H9 (cell line): ENCODE measurements around the gene RBM38. TPM values are rescaled to one million over a fixed set of nuclear protein-coding genes. Genes with fewer than 3 reads are reported as not detected.
A peak's percentile ranks its signal among the peaks of the same experiment; 100 is the strongest.

Source experiments
- DNase-seq: peaks from one replicate; pipeline ENCODE4 v3.0.0-alpha.2; 2017
- H2AFZ ChIP-seq: one replicate; pipeline ENCODE4 v1.6.1; 2013; ENCODE audit warnings: mild to moderate bottlenecking, low read length, control low read depth, moderate library complexity
- H2AK5ac ChIP-seq: 2 replicates; pipeline ENCODE4 v1.6.1; 2013; ENCODE audit warnings: low read length, control low read depth, mixed read lengths; ENCODE audit not compliant: insufficient read length
- H2BK120ac ChIP-seq: one replicate; pipeline ENCODE4 v1.6.1; 2013; ENCODE audit warnings: low read depth, mild to moderate bottlenecking, low read length, control low read depth, inconsistent platforms; ENCODE audit not compliant: poor library complexity, severe bottlenecking
- H2BK12ac ChIP-seq: 2 replicates; pipeline ENCODE4 v1.6.1; 2013; ENCODE audit warnings: low read length, control low read depth, mixed read lengths, low read depth; ENCODE audit not compliant: insufficient read length
- H2BK15ac ChIP-seq: 2 replicates; pipeline ENCODE4 v1.6.1; 2013; ENCODE audit warnings: low read depth, low read length, control low read depth
- H2BK20ac ChIP-seq: one replicate; pipeline ENCODE4 v1.6.1; 2013; ENCODE audit warnings: low read depth, mild to moderate bottlenecking, low read length, control low read depth, inconsistent platforms; ENCODE audit not compliant: poor library complexity, severe bottlenecking
- H2BK5ac ChIP-seq: 2 replicates; pipeline ENCODE4 v1.6.1; 2013; ENCODE audit warnings: low read length, control low read depth, mixed read lengths; ENCODE audit not compliant: insufficient read length
- H3K14ac ChIP-seq: 2 replicates; pipeline ENCODE4 v1.6.1; 2013; ENCODE audit warnings: low read length, control low read depth; ENCODE audit not compliant: insufficient read depth
- H3K18ac ChIP-seq: 2 replicates; pipeline ENCODE4 v1.6.1; 2013; ENCODE audit warnings: low read depth, mild to moderate bottlenecking, mixed read lengths, low read length, control low read depth; ENCODE audit not compliant: insufficient read length
- H3K23ac ChIP-seq: 2 replicates; pipeline ENCODE4 v1.6.1; 2013; ENCODE audit warnings: low read length, control low read depth, mixed read lengths, low read depth; ENCODE audit not compliant: insufficient read length
- H3K23me2 ChIP-seq: 2 replicates; pipeline ENCODE4 v1.6.1; 2013; ENCODE audit warnings: low read depth, mild to moderate bottlenecking, mixed read lengths, low read length, control low read depth; ENCODE audit not compliant: insufficient read length, poor library complexity, severe bottlenecking
- H3K27ac ChIP-seq: 2 replicates; pipeline ENCODE4 v1.5.1; 2013; ENCODE audit warnings: low read length, control low read depth, mixed read lengths, low read depth; ENCODE audit not compliant: insufficient read length
- H3K27me3 ChIP-seq: 2 replicates; pipeline ENCODE4 v1.6.1; 2013; ENCODE audit warnings: low read length, control low read depth, inconsistent platforms; ENCODE audit not compliant: insufficient read depth
- H3K4ac ChIP-seq: 2 replicates; pipeline ENCODE4 v1.6.1; 2013; ENCODE audit warnings: low read depth, mild to moderate bottlenecking, control low read depth, inconsistent platforms, low read length, moderate library complexity
- H3K4me1 ChIP-seq: 2 replicates; pipeline ENCODE4 v1.6.1; 2013; ENCODE audit warnings: low read length, control low read depth, inconsistent platforms; ENCODE audit not compliant: insufficient read depth
- H3K4me2 ChIP-seq: 2 replicates; pipeline ENCODE4 v1.6.1; 2013; ENCODE audit warnings: low read length, control low read depth, mixed read lengths; ENCODE audit not compliant: insufficient read length, insufficient read depth
- H3K56ac ChIP-seq: 2 replicates; pipeline ENCODE4 v1.6.1; 2013; ENCODE audit warnings: low read depth, mild to moderate bottlenecking, mixed read lengths, low read length, control low read depth; ENCODE audit not compliant: insufficient read length
- H3K79me1 ChIP-seq: 2 replicates; pipeline ENCODE4 v1.6.1; 2013; ENCODE audit warnings: low read depth, mild to moderate bottlenecking, moderate library complexity, low read length, control low read depth, inconsistent platforms; ENCODE audit not compliant: insufficient read depth, poor library complexity, severe bottlenecking
- H3K79me2 ChIP-seq: 2 replicates; pipeline ENCODE4 v1.6.1; 2013; ENCODE audit warnings: low read length, control low read depth, inconsistent platforms; ENCODE audit not compliant: insufficient read depth
- H3K9ac ChIP-seq: 2 replicates; pipeline ENCODE4 v1.6.1; 2013; ENCODE audit warnings: low read length, control low read depth, mixed read lengths; ENCODE audit not compliant: insufficient read length; ENCODE audit errors: extremely low read depth
- H3K9me3 ChIP-seq: one replicate; pipeline ENCODE4 v1.6.1; 2013; ENCODE audit warnings: low read depth, low read length, inconsistent platforms; ENCODE audit not compliant: control insufficient read depth
- H3T11ph ChIP-seq: one replicate; pipeline ENCODE4 v1.6.1; 2013; ENCODE audit warnings: mild to moderate bottlenecking, low read length, control low read depth, inconsistent platforms
- H4K20me1 ChIP-seq: one replicate; pipeline ENCODE4 v1.6.1; 2013; ENCODE audit not compliant: control insufficient read depth, insufficient read length, insufficient read depth
- H4K5ac ChIP-seq: 2 replicates; pipeline ENCODE4 v1.6.1; 2013; ENCODE audit warnings: low read depth, mild to moderate bottlenecking, mixed read lengths, low read length, control low read depth; ENCODE audit not compliant: insufficient read length
- H4K8ac ChIP-seq: replicated peaks from 2 replicates; pipeline ENCODE4 v1.6.1; 2013; ENCODE audit warnings: low read length, control low read depth, mixed read lengths, low read depth; ENCODE audit not compliant: insufficient read length
- H4K91ac ChIP-seq: 2 replicates; pipeline ENCODE4 v1.6.1; 2013; ENCODE audit warnings: low read depth, mild to moderate bottlenecking, moderate library complexity, mixed read lengths, low read length, control low read depth; ENCODE audit not compliant: insufficient read length
- H3K27ac Mint-ChIP-seq, 3 experiments: 2 replicates in 2 of 3; 3 replicates in 1 of 3; pipeline ENCODE4 v1.8.0; 2020 to 2021; ENCODE audit warnings: mixed read lengths in 3 of 3, mild to moderate bottlenecking in 1 of 3, moderate library complexity in 1 of 3
- H3K27me3 Mint-ChIP-seq: 2 replicates; pipeline ENCODE4 v1.8.0; 2021; ENCODE audit warnings: low read depth, mild to moderate bottlenecking, moderate library complexity, mixed read lengths
- H3K36me3 Mint-ChIP-seq, 3 experiments: 2 replicates in 2 of 3; 3 replicates in 1 of 3; pipeline ENCODE4 v1.8.0; 2020 to 2021; ENCODE audit warnings: low read depth in 3 of 3, mixed read lengths in 3 of 3; ENCODE audit not compliant: insufficient read depth in 1 of 3
- H3K4me1 Mint-ChIP-seq, 2 experiments: 2 replicates each; pipeline ENCODE4 v1.8.0; 2020; ENCODE audit warnings: mixed read lengths in 2 of 2
- H3K4me3 Mint-ChIP-seq, 2 experiments: 2 replicates in 1 of 2; 3 replicates in 1 of 2; pipeline ENCODE4 v1.8.0; 2020 to 2021; ENCODE audit warnings: mild to moderate bottlenecking in 2 of 2, mixed read lengths in 2 of 2, moderate library complexity in 1 of 2
- H3K9me3 Mint-ChIP-seq, 2 experiments: 2 replicates in 1 of 2; 3 replicates in 1 of 2; pipeline ENCODE4 v1.8.0; 2020; ENCODE audit warnings: mild to moderate bottlenecking in 2 of 2, mixed read lengths in 2 of 2, moderate library complexity in 1 of 2
- WGBS: extraction: QIAGEN DNeasy Blood & Tissue Kit; methylation state at CpG from one replicate; pipeline ENCODE4 v1.1.7; 2013; ENCODE audit warnings: missing lambda C conversion rate, low lambda C conversion rate, mixed read lengths; ENCODE audit not compliant: insufficient read length; ENCODE audit errors: extremely low coverage; 5-methylcytosine and 5-hydroxymethylcytosine counted together
- total RNA-seq: library from RNA; stranded (reverse); gene quantifications from 2 replicates; pipeline ENCODE4 v1.2.1, GENCODE V29; 2021
- TF ChIP-seq, protein P1 (sequence below): fragments of 200-600 bp; sonication (generic); conservative IDR thresholded peaks from 3 replicates; pipeline ENCODE4 v1.8.0; 2021; ENCODE audit warnings: antibody characterized with exemption, mild to moderate bottlenecking

Gene RBM38
- total RNA-seq, 1 experiment from 2014 or later = 66.8 TPM

GRCh38 chr20:57409316-57409671 is 18.1 kb downstream of the RBM38 start:
- Histone ChIP-seq H3K79me1 (no peaks in the 10 kb centered on the region), H3K4ac (no peak overlapping the region), H2AK5ac (no peak overlapping the region), H3K9me3 (no peaks in the 10 kb centered on the region), H3K23me2 (no peaks in the 10 kb centered on the region), H2BK15ac (no peak overlapping the region), H3K56ac (no peak overlapping the region), H2BK12ac (no peak overlapping the region), H2BK120ac (no peak overlapping the region), H2BK5ac (no peak overlapping the region), H3K79me2 (no peaks in the 10 kb centered on the region), H3K27me3 (no peaks in the 10 kb centered on the region), H3K14ac (no peak overlapping the region; the same call in 1 of the 2 replicates), H4K91ac (no peak overlapping the region), H3K4me2 (no peak overlapping the region), H3K27ac (no peak overlapping the region), H2BK20ac (no peak overlapping the region), H4K8ac (no peak overlapping the region), H2AFZ (no peak overlapping the region), H3K9ac (no peak overlapping the region), H3K23ac (no peak overlapping the region), H3K18ac (no peak overlapping the region), H3K4me1 (no peaks in the 10 kb centered on the region), H4K5ac (no peak overlapping the region), H3T11ph (no peak overlapping the region), H4K20me1 (no peaks in the 10 kb centered on the region)
- TF ChIP-seq, protein P1, sequence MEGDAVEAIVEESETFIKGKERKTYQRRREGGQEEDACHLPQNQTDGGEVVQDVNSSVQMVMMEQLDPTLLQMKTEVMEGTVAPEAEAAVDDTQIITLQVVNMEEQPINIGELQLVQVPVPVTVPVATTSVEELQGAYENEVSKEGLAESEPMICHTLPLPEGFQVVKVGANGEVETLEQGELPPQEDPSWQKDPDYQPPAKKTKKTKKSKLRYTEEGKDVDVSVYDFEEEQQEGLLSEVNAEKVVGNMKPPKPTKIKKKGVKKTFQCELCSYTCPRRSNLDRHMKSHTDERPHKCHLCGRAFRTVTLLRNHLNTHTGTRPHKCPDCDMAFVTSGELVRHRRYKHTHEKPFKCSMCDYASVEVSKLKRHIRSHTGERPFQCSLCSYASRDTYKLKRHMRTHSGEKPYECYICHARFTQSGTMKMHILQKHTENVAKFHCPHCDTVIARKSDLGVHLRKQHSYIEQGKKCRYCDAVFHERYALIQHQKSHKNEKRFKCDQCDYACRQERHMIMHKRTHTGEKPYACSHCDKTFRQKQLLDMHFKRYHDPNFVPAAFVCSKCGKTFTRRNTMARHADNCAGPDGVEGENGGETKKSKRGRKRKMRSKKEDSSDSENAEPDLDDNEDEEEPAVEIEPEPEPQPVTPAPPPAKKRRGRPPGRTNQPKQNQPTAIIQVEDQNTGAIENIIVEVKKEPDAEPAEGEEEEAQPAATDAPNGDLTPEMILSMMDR = no peak
- no CpG with 5 or more reads among the region's 16 CpGs for WGBS
- no peak for DNase-seq
- Mint-ChIP-seq H3K9me3 (no peaks in the 10 kb centered on the region), H3K4me1 (peaks cover 3 to 8% of the 10 kb centered on the region in 2 experiments; a peak in 1 of 4 replicates), H3K4me3 (no peak overlapping the region), H3K36me3 (peaks cover 12 to 35% (median 30%) of the 10 kb centered on the region in 3 experiments), H3K27me3 (peaks cover 2% of the 10 kb centered on the region), H3K27ac (peak overlapping the region in 1 of 3 experiments; percentile 86; a peak in 1 of 7 replicates)
